ENCODE data around the gene LMOD1.

LMOD1 gene

GRCh38 chr1:201984446-201984845 is 38.1 kb upstream of the LMOD1 start:
- Mint-ChIP-seq H3K36me3 (ENCODE audit: low read depth) (peaks cover 6% of the 10 kb centered on the region), H3K4me1 (peaks cover 33% of the 10 kb centered on the region), H3K4me3 (peak overlapping the region; percentile 98), H3K9me3 (no peaks in the 10 kb centered on the region), H3K27ac (no peak overlapping the region), H3K27me3 (ENCODE audit: low read depth, poor library complexity) (peaks cover 6% of the 10 kb centered on the region)
- DNase-seq: no peak
- TF ChIP-seq CTCF (IDR thresholded peaks at IDR 0.05): no peak

- H3K4me3 Mint-ChIP-seq: peak overlapping the region; percentile 98
- no peaks in the 10 kb centered on the region for H3K36me3 Mint-ChIP-seq (ENCODE audit: low read depth)
- DNase-seq: no peak
- peak overlapping the region; percentile 99 for H3K27ac Mint-ChIP-seq
- H3K9me3 Mint-ChIP-seq: no peaks in the 10 kb centered on the region
- peaks cover 6% of the 10 kb centered on the region for H3K27me3 Mint-ChIP-seq (ENCODE audit: low read depth, poor library complexity)
- TF ChIP-seq CTCF (IDR thresholded peaks at IDR 0.05): no peak
- H3K4me1 Mint-ChIP-seq: peaks cover 33% of the 10 kb centered on the region
Observed at GRCh38 chr1:201983380-201983805, 37.0 kb upstream of the LMOD1 start.

- no peaks in the 10 kb centered on the region for H3K36me3 Mint-ChIP-seq (ENCODE audit: low read depth)
- no peaks in the 10 kb centered on the region for H3K9me3 Mint-ChIP-seq
- H3K27me3 Mint-ChIP-seq (ENCODE audit: low read depth, poor library complexity): peaks cover 6% of the 10 kb centered on the region
- peak within 1 kb of the TSS; percentile 99 for H3K27ac Mint-ChIP-seq
- peak within 1 kb of the TSS; percentile 98 for H3K4me3 Mint-ChIP-seq
- peak; percentile 69 for DNase-seq
- no peak for TF ChIP-seq CTCF (IDR thresholded peaks at IDR 0.05)
- H3K4me1 Mint-ChIP-seq: peaks cover 33% of the 10 kb centered on the region
Observed at GRCh38 chr1:201982623-201983379, 36.5 kb upstream of the LMOD1 start, which contains the start of gene RNPEP. TSS of gene RNPEP (plus strand) at chr1:201982648. CDS start at chr1:201982667, 19 bp downstream.

- Mint-ChIP-seq H3K9me3 (no peaks in the 10 kb centered on the region), H3K36me3 (ENCODE audit: low read depth) (no peaks in the 10 kb centered on the region), H3K4me3 (peak overlapping the region; percentile 90), H3K27ac (no peak overlapping the region), H3K4me1 (peaks cover 30% of the 10 kb centered on the region), H3K27me3 (ENCODE audit: low read depth, poor library complexity) (peaks cover 6% of the 10 kb centered on the region)
- no peak for TF ChIP-seq CTCF (IDR thresholded peaks at IDR 0.05)
- DNase-seq: peak; percentile 88
Observed at GRCh38 chr1:201982082-201982622, 35.8 kb upstream of the LMOD1 start.

GRCh38 chr1:201970334-201971159 is 24.2 kb upstream of the LMOD1 start:
- H3K4me3 Mint-ChIP-seq: no peak overlapping the region
- DNase-seq: no peak
- H3K27me3 Mint-ChIP-seq (ENCODE audit: low read depth, poor library complexity): peaks cover 8% of the 10 kb centered on the region
- H3K36me3 Mint-ChIP-seq (ENCODE audit: low read depth): peaks cover 45% of the 10 kb centered on the region
- H3K27ac Mint-ChIP-seq: no peak overlapping the region
- no peaks in the 10 kb centered on the region for H3K4me1 Mint-ChIP-seq
- H3K9me3 Mint-ChIP-seq: no peaks in the 10 kb centered on the region
- no peak for TF ChIP-seq CTCF (IDR thresholded peaks at IDR 0.05)
